Right hindlimb (tissue), 1 donor: ENCODE results near the gene RIPPLY2.
"Not testable (repeated sequence)": the region's sequence is repeated elsewhere in the genome, so short reads cannot be mapped to it uniquely, and the experiment has no call there.

Source experiments
- DNase-seq: peaks from one replicate; pipeline ENCODE4 v3.0.0-alpha.2; 2018

Gene RIPPLY2

DNA sequence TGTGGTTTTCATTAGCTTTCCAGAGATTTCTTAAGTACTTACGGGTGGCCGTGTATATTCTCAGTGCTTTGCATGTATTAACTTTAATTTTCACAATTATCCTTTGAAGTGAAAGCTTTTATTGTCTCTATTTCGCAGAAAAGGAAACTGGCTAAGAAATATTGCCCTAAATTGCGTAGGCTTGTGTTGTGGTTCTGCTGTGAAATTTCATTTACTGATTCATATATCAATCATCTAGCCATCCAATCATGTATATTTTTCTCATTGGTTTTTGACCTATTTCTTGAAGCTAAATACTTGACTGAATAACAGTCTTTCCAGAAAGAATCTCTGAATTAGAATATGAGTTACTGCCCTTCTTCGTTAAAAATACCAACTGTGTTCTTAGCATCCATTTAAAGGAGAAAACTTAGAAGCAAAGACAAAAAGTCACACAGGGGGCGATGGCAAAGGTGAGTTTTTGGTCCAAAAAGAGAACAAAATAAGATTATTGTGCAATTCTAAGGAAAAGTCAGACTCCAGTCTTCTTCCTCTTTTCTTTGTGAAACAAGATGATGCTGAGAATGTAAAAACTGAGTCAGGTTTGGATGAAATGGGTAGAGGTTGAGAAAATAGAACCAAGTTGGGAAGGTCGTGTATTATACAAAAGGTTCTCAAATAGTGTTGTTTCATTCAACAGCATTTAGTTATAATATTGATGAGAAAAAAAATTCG, 7.8 kb downstream of the RIPPLY2 start:
- DNase-seq, result no peak

DNA sequence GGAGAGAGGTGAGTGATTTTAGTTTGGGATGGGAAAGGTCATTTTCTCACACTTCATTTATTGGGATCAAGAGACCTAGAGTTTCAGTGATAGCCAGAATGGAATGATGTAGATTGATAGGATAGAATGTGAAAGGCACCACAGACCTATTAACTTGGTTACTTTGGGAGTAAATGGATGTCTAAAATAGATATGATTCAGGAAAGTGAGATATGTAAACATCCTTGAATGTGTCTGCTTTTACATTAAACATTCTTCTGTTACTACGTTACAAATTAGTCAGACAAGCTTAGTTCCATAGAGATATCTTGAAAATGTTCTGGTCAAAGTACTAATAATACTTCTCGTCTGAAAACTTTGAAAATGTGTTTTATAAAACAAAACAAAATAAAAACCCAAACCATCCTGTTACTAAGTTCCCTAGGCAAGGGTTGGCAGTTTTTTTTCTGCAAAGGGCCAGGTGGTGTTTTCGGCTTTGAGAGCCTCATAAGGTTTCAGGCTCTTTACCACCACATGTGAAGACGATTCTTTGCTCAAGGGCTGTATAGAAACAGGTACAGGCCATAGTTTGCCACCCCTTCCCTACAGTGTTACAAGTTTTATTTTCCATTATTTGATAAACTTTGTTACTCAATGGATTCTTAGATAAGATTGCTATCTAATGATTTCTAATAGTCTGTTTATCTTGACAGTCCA, 9.8 kb downstream of the RIPPLY2 start:
- no peak for DNase-seq

DNA sequence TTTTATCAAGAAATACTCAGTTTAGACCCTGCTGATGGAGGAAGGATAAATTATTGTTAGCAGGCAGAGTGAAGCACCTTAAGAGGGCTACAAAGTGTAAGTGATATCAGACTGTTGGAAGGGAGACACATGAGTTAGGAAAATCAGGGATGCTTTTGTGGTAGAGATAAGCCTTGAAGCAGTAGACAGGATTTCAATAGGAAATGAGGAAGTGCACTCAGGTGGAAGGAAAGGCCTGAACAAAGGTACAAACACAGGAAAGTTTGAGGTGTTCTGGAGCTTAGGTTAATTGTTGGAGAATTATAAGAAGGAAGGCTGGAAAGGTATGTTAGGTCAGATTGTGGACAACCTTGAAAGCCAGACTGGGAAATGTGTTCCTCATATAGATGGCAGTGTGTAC, 13.9 kb downstream of the RIPPLY2 start:
- no peak for DNase-seq

DNA sequence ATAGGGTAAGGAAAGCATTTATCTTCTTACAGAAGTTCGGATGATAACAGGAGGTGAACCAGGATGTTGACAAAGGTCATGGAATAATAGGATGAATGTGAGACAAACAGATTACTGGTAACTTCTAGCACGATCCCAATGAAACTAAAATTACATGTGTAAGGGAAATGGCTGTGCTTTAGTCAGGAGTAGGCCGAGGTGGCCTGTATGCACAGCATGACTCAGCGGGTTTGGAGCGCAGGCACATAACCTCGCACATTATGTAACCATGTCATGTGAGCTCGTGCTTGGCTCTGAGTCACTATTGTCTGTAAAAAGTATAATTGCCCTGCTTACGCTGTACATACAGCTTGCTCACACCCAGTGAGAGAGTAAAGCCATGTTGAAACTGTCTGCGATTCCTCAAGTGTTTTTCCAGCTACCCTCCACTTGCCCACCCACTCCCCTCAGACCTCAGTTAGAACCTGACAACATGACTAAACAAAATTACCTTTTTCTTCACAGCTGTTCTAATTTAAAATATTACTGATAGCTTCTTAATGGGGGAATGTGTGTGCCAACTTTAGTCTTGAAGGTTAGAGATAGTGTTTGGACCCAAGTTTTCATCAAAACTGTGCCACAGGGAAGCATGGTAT, 14.5 kb downstream of the RIPPLY2 start:
- no peak for DNase-seq

DNA sequence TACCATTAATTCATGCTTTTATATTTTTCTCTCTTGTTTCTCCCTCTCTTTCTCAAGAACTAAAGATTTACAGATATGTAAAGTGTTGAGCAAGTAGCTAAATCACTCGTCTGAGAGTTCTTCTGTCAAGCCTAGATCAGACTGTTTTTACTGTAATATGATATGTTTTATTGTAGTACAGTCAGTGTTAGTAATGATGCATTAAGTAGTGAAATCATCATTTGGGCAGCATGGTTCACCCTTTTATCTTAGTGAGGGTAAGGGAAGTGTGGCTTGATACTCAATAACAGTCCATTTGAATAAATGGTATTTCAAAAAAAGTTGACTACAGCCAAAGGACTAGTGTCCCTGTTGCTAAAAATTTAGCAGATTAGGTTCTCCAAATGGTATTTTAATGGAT, 15.5 kb downstream of the RIPPLY2 start:
- no peak for DNase-seq

DNA sequence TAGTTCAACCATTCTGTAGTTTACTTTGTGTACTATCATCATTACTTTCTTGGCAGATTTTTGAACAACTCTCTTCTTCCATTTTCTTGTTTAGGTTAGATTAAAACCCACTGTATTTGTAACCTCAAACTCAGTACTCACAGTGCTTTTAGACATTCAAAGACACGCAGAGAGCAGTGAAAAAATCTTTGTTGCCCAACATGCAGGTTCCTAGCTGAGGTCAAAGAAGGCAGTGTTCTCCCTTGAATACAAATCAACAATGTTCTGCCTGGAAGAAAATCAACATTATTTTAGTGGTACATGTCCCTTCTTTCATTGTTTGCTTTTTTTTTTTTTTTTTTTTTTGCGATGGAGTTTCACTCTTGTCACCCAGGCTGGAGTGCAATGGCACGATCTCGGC, 17.5 kb downstream of the RIPPLY2 start:
- DNase-seq, result no peak

DNA sequence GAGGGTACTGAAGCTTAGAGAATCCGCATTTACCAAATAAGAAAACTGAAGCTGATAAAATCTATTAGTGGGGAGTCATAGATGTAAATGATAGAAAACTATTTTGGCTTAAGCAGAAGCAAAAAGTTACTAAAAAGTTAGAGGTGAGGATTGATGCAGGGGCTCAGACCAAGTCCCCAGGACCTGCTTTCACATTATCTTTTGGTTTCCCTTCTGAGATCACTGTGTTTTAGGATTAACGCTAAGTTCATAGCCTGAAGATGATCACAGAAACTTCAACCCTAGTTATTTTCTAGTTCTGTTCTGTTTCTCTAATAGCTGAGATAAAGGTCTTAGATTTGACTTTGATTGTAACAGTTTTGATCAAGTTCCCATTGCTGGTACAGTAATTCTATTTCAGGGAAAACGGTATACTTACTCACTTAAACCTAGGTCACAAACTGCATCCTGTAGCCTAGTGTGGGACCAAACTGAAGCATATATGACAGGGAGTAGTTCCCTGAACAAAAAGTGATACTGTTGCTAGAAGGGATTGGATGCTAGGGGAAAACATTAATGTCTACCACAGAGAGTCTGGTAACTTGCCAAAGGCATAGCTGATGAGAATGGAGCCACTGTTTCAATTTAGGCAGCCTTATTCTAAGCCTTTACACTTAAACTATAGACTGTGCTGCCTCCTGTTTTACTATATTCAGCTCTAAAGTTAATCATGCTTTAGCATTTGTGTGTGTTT, 19.4 kb downstream of the RIPPLY2 start:
- DNase-seq, result no peak

DNA sequence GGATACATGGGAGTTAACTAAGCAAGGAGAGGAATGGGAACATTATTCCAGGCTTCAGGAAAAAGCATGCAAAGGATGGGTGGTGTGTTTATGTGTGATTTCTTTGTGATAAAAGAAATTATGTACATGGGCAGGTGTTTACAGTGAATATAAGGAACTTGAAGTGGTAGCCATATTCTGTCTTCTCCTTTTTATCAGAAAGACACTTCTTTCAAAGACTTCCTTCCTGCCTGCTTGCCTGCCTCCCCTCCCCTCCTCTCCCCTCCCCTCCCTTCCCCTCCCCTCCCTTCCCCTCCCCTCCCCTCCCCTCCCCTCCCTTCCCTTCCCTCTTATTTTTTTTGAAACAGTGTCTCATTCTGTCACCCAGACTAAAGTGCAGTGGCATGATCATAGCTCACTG, 20.7 kb downstream of the RIPPLY2 start:
- DNase-seq, result no peak

DNA sequence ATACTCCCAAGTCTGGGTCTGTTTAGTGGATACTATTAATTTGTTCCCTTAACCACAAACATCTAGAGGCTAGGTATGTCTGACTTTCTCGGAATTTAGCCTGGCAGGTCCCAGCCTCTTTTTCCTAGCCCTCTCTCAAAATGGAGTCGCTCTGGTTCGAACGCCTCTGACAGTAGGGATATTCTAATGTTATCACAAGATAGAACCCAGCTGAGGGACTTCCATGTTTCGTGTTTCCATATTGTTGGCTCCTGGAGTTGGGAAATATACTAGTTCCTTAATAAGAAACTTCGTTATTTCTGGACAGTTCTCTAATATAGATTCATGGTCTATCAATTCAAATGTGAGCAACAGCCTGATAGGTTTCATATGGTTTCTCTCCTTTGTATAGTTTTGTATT, 22.7 kb downstream of the RIPPLY2 start:
- no peak for DNase-seq

DNA sequence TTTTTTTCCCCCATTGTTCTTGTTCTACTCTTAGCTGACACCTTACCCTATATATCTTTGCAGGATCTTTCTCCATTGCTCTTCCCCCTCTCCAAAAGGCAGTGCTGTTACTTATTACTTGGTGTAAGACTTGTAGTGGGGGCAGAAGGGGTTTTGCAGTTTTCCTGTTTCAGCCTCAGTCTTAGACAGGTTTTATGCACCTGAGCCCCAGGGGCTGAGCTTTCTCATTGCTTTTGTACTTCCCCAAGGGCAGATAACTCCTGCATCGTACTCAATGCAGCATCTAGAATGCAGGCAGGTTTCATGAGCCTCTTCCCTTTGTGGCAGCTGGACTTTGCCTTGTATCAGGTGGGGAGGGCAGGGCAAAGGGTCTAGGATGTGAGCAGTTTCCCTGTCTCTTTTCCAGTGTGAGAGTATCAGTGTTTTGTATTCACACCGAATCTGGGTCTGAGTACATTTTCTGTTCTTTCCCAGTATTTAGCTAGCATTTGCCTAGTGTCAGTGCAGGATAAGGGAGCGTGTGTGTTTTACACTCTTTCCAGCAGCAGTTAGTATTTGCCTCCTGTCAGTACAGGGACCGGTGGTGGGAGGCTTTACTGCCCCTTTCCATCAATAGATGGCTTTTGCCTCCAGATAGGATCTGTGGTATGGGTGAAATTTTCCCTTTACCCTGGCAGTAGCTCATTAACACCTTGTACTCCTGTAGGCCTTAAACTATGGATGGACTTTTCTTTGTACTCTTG, 25.9 kb downstream of the RIPPLY2 start:
- no peak for DNase-seq

DNA sequence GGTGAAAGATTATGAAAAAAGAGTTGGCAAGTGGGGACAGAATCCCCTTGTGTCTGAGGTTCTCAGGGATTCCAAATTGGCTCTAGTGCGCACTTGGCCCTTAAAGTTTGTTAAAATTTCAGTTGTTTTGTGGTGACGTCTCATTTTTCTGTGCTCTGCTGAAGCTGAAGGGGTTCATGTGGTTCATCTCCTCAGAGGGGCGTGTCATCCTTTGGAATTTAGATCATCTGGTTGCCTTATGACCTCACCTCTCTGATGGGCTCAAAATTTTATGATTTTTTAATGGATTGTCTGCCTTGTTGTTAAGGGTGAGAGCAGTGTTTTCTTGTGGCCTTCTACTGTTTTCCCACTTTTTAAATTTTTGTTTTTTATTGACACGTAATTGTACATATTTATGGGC, 26.6 kb downstream of the RIPPLY2 start:
- DNase-seq, result no peak

DNA sequence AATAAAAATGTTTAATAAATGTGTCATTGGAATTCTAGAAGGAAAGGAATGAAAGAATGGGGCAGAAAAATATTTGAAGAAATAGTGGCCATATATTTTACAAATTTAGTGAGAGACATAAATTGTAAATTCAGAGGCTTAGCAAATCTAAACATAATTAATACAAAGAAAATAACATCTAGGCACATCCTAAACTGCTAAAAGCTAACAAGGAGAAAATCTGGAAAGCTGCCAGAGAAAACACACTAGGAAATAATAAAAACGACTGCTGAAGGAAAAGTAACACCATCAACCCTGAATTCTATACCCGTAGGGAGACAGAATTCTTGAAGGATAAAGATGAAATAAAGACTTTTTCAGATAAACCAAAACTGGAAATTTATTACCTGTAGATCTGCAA, 30.1 kb downstream of the RIPPLY2 start:
- DNase-seq, result no peak

DNA sequence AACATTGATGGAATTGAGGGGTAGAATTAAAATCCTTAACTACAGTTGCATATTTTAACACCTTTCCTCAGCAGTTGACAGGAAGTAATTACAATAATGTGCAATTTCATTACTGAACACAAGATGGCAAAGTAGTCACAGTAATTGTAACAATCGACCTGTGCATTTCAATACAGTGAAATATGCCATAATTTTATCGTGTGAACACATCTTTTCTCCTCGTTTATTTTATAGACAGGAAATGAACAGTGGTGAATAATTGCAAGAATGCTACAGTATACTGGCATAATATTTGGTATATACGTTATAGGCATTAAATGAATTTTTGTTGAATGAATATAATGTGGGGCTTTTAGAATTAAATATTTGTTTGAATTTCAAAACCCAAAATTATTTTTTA, 31.4 kb downstream of the RIPPLY2 start:
- DNase-seq, result no peak

DNA sequence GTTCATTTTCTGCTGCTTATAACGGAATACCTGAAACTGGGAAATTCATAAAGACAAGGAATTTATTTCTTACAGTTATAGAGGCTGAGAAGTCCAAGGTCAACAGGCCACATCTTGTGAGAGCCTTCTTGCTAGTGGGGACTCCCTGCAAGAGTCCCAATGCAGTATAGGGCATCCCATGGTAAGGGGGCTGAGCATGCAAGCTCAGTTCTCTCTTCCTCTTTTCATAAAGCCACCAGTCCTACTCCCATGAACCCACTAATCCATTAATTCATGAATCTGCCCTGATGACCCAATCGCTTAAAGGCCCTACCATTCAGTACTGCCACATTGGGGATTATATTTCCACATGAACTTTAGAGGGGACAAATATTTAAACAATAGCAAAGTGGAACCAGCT, 32.8 kb downstream of the RIPPLY2 start:
- DNase-seq, result no peak

DNA sequence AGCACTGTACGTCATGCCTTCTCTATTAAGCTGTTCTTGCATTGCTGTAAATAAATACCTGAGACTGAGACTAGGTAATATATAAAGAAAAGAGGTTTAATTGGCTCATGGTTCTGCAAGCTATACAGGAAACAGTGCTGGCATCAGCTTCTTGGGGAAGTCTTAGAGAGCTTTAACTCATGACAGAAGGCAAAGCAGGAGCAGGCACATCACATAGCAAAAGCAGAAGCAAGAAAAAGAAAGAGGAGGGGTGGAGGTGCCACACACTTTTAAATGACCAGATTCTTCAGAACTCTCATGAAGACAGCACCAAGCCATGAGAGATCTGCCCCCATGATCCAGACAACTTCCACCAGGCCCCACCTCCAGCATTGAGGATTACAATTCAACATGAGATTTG, 36.5 kb downstream of the RIPPLY2 start:
- DNase-seq, result no peak

DNA sequence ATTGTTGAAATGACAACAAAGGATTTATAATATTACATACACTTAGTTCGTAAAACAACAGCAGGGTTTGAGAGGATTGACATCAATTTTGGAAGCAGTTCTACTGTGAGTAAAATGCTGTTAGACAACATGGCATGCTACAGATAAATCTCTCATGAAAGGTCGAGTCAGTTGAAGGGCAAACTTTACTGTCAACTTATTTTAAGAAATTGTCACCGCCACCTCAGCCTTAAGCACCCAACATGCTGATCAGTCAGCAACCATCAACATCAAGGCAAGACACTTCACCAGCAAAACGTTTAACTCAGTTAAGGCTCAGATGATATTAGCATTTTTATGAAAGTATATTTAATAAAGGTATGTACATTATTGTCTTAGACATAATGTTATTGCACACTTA, 37.4 kb downstream of the RIPPLY2 start:
- DNase-seq, result no peak

DNA sequence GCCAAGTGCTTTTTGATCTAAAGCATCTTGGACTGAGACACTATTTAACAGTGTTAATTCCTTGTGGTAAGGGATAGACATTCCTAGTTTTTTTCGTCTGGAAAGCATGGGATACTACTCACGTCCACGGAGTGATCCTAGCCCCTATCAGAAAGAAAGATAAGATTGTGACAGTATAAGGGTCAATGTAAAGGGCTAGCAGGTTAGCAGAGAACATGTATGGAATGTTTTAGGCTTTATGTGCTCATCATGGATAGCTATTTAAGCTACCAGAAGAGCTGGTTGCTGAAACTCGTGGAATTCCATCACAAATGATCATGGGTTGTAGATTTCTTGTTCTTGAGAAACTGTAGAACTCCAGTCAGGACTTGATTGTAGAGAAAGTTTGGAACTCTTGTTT, 38.4 kb downstream of the RIPPLY2 start:
- DNase-seq, result no peak

DNA sequence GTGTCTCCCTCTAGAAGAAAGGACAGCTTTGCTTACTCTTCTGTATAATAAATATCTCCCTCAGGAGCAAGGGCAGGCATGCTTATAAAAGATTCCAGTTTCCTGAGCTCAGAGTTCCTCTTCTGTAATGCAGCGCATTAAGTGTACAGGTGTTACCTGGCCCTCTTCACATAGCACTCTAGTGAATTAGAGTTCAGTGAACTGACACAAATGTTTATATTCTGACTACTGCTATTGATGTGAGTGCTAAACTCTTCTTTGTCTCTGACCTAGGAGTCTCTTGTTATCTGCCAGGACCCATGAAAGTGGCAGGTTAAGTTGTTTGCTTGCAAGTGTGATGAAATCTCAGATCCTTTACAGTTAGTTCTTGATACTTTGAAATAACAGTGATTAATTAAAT, 39.9 kb downstream of the RIPPLY2 start:
- no peak for DNase-seq

DNA sequence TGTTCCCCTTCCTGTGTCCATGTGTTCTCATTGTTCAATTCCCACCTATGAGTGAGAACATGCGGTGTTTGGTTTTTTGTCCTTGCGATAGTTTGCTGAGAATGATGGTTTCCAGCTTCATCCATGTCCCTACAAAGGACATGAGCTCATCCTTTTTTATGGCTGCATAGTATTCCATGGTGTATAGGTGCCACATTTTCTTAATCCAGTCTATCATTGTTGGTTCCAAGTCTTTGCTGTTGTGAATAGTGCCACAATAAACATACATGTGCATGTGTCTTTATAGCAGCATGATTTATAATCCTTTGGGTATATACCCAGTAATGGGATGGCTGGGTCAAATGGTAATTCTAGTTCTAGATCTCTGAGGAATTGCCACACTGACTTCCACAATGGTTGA, 43.9 kb downstream of the RIPPLY2 start:
- DNase-seq, result not testable (repeated sequence)

DNA sequence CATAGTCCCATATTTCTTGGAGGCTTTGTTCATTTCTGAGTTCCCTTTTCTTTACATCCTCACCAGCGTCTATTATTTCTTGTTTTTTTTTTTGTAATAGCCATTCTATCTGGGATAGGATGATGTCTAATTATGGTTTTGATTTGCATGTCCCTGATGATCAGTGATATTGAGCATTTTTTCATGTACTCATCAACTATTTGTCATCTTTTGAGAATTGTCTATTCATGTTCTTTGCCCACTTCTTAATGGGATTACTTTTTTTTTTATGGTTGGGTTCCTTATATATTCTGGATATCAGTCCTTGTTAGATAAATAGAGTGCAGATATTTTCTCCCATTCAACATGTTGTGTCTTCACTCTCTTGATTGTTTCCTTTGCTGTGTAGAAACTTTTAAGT, 48.5 kb downstream of the RIPPLY2 start:
- DNase-seq, result no peak

DNA sequence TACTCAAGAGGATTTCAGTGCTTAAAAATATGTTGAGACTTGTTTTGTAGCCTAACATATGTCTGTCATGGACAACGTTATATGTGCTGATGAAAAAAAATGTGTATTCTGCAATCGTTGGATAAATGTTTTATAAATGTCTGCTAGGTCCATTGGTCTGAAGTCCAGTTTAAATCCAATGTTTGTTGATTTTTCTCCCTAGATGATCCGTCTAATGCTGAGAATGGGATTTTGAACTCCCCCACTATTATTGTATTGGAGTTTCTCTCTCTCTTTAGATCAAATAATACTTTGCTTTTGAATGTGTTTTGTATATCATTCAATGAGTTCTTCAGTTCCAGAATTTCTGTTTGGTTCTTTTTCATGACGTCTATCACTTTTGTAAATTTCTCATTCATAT, 51.2 kb downstream of the RIPPLY2 start:
- no peak for DNase-seq

DNA sequence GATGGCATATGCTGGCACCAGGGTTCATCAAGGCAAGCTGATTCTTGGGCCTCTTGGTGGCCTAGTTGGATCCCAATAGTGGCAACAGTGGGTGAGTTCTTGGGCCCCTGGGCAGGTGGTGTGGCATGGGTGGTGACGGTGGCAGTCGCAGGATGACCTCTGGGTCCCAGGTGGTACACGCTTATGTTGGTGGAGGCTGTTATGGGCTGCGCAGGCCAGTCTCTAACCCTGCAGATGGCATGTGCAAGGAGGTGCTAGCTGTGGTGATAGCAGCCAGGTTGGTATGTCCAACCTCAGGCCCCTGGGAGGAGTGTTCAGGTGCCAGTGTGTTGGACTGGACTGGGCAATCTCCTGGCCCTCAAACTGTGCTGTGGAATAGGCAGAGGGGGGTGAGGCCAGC, 52.5 kb downstream of the RIPPLY2 start:
- DNase-seq, result no peak
